HG03571 (cell line): Measurements from ENCODE around the gene APOA4.

Experiments
- ATAC-seq: cut with Tn5 transposase; IDR thresholded peaks from one replicate; pipeline ENCODE4 v1.9.1; 2021; ENCODE audit not compliant: unreplicated experiment

The APOA4 gene

GRCh38 chr11:116823031-116823843 lies at the start of gene APOA4:
TSS of gene APOA4 (minus strand) at chr11:116823304. CDS start at chr11:116823191, 113 bp downstream.
- no peak for ATAC-seq

DNA sequence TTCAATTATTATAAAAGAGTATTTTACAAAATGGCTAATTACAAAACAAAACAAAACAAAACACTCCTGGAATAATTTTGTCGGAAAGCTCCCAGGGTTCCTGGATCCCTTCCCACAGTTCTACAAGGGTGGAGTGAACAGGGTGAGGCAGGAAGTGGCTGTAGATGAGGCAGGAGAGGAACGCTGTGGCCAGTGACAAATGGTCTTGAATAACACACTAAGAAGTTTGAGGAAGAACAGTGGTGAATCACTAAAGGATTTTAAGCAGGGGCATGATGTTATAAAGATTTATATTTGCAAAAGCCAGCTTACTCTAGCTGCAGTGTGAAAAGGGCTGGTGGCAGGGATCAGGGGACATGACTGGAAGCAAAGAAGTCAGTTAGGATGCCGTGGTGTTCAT lies 48.1 kb upstream of the APOA4 start:
- no peak for ATAC-seq

DNA sequence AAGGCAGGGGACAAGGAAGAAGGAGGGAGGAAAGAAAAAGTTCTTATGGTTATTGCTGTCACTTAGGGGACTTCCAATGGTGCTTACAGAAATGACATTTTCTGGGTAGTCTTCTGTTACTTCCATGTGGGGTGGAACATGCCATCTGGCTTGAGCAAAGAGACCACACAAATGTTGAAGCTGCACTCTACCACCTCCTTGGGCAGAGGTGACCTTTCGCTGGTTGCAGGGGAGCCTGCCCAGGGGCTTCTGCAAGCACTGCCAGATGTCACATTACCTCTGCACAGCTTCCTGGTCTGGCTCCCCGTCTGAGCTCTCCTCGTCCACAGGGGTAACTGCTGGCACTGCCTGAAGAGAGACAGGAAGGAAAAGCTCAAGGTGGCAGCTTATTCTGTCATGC lies 47.0 kb upstream of the APOA4 start:
- ATAC-seq, result no peak

DNA sequence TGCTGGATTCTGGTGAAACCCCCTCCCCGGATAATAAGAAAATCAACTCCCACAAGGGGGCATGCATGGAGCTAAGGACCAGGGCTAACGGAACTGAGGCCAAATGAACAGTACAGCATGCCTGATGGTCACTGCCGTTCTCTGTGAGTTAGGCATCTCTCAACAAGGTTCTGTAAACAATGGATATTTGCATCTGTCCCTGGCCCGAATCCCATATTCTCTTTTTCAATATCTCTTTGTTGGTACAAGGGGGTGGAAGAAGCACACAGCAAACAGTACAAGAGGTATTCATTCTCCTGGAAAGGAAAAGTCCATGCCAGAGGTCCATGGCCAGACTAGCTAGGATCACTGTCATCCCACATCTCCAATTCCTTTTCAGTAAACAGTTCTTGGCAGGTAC lies 46.5 kb upstream of the APOA4 start:
- ATAC-seq, result no peak

DNA sequence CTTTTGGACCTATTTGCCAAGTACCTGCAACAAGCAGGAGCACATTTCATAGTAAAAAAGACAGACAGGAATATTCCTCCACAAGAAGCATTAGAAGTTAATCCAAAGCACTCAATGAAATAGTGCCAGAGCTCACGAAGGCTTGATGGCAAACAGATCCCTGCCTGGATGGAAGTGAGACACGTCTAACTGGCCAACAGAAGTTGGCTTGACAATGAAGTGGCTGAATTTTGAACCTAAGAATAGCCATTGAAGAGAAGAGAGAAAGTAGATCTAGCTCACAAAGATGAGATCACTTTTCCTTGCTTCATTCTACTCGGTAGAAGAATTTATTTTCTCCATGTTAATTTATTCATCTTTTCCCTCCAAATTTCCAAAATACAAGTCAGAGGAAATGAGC lies 45.0 kb upstream of the APOA4 start:
- no peak for ATAC-seq

- no peak for ATAC-seq
Measured at GRCh38 chr11:116867619-116868018, 44.5 kb upstream of the APOA4 start.

DNA sequence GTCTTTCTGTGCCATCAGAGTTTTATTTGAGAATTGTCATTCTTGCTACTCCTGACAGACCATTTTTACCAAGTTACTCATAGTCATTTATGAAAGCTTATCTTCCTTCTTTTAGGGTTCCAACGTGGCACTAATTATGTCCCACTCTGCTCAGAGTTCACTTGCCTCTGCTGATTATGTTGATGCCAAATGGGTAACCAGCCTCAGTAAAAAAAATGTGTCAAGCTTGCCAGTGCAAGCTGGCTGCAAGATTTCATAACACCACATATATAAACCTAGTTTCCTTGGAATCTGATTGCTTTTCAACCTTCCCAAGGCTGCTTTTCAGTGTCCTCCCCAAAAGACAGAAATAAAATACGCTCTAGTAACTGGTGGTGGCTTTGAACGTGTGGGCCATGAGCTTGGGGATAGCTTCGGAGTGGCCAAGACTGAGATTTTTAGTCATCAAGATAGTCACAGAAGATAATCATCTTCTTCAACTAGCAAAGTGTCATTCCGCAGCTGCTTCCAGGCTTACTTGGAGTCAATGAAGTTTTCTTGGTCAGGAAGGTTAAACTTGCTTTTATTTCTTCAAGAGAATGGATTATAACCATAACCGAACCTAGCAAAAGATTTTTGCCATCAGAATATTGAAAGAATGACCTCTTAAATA lies 43.8 kb upstream of the APOA4 start:
- ATAC-seq, result no peak

DNA sequence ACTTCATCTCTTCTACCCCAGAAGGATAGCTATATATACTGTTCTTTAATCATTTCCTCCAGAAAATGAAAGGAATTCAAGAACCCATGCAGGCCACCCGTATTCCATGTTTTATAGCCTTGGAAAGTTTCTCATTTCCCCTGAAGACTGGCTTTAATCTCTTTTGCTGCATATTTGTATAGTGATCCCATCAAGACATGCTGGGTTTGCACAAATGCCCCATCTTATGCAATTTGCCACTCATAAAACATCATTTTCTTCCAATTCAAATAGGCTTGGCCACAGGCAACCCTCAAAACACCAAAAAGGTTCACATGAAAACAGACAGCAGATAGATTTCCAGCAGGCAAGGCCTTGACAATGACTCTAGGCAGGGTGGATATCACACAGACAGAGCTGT lies 42.6 kb upstream of the APOA4 start:
- no peak for ATAC-seq

DNA sequence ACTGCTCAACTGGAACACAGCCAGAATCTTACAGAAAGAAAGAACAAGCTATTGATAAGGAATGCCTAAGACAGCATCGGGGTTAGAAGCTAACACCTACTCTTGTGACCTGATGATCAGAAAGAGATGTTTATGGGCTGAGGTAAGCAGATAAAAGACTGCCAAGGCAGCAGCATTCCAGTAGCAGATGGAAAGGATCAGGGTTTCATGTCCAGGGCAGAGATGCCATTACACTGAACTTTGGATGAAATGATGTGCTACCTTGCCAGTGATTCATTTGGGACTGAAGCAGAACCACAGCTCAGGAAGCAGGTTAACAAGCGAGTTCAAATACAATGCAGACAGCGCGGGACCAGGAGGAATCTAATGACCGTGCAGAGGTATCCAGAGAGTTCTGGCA lies 41.4 kb upstream of the APOA4 start:
- ATAC-seq, result no peak

GRCh38 chr11:116862951-116863350 lies 39.8 kb upstream of the APOA4 start:
- no peak for ATAC-seq

- no peak for ATAC-seq
Measured at GRCh38 chr11:116862185-116862584, 39.1 kb upstream of the APOA4 start.

DNA sequence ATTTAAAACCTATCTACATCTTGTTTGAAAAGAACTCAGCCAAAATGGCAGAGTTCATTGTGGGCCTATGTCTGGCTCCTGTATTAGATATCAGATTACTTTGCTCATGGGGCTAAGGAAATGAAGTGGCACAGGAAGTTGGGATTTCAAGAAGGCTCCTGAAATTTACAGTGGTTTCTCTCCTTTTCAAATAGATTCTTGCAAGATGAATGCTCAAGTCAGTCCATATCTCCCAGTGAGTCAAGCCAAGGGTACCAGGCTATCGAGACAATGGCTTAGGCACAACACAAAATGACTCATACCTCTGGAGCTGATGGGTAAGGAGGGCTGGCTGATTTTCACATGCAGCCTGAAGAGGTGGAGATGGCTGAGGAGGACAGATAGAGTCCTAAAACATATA lies 38.4 kb upstream of the APOA4 start:
- no peak for ATAC-seq

DNA sequence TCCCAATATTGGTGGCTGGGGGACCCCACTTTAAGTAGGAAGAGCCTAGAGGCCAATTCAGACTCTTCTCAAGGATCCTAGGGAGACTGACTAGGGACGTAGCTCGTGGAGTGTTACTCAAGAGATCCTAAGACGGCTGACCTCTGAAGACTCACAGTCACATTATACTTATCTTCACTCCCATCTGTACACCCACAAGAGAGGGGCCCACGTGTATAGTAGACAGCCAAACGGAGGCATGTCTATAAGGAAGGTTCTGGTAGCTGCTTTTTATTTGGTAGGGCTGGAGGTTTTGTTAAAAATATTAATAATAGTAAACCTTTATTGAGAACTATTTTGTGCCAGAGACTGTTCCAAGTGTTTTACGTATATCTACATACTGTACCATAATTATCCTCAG lies 37.2 kb upstream of the APOA4 start:
- no peak for ATAC-seq

DNA sequence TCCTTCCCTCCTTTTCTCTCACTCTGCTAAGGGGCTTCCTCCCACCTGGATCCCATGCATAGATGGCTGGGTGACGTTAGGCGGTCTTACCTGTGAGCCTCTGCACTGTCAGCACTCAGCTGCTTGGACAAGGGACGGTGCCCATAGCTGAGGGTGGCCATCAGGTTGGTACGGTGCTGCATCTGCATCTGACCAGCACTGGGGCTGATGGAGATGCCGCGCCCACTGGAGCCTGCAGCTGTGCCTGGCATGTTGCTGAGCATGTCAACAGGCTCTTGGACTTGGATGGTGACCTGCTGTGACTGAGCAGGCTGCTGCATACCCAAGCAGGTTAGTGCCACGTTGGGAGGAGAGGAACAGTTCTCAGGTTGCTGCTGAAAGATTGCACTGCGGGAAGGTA lies 36.1 kb upstream of the APOA4 start:
- ATAC-seq, result no peak

DNA sequence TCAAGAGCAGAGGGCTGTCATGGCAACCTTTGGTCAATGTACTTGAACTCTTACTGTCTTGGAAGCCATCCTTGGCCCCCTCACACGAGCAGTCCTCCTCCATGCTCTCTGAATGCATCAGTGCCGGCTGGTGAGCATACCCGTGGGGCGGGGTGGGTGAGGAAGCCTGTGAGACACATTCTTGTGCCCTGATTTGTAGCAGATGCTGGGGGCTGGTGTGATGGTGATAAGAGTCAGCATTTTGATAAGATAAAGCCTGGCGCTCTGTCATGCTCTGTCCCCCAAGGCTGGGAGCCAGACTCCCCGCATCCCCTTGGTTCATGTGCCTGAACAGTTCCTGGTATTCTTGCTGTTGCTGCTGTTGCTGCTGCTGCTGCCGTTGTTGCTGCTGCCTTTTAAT lies 34.8 kb upstream of the APOA4 start:
- ATAC-seq, result no peak

DNA sequence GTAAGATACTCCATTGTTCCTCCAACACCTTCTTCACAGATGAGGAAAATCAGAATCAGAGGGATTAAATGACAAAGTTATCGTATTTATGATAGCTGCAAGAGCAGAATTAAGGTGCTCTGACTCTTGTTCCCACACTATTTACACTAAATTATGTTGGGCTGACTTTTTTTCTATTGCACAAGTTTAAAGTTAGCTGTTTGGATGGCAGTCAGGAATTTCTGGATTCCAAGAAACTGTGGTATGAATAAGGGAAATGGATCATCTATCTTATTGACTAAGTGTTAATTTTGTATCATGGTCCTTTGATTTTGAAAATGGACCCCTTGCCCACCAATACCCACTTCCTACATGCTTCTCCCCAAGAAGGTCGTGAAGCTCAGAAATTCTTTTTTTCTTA lies 34.2 kb upstream of the APOA4 start:
- no peak for ATAC-seq

DNA sequence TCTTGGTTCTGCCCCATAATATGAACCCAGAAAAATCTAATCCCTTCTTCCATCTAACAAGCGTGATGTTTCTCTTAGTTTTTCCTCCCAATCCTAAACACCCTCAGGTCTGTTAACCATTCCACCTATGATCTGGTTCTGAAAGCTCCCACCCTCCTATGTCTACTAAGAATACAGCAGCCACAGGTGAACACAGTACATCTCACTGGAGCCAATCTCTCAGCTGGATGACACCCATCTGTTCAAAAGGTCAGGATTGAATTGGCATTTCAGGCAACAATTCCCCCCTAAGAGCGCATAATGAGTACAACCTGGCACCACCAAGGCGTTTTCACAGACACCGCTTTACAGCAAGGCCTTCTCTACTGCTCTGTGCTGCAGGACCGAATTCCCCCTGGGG lies 33.3 kb upstream of the APOA4 start:
- no peak for ATAC-seq

DNA sequence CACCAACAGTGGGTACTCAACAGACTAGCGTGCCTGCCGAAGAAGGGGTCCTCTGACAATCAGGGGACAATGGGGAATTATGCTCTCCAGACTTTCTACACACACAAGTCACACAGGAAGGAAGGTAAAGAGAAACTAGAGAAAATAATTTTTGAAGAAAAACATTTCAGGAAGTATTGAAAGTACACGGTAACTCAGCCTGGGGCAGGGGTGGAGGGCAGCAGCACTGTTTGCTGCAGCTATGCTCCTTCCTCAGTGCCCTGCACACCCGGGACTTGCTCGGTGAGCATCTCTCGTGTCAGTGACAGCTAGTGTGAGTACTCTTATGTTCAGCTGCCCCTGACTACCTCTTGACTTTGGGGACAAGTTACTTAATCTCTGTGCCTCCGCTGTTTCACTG lies 32.3 kb upstream of the APOA4 start:
- ATAC-seq, result no peak

- peak; percentile 95 for ATAC-seq
Measured at GRCh38 chr11:116853461-116854073, 30.5 kb upstream of the APOA4 start.

DNA sequence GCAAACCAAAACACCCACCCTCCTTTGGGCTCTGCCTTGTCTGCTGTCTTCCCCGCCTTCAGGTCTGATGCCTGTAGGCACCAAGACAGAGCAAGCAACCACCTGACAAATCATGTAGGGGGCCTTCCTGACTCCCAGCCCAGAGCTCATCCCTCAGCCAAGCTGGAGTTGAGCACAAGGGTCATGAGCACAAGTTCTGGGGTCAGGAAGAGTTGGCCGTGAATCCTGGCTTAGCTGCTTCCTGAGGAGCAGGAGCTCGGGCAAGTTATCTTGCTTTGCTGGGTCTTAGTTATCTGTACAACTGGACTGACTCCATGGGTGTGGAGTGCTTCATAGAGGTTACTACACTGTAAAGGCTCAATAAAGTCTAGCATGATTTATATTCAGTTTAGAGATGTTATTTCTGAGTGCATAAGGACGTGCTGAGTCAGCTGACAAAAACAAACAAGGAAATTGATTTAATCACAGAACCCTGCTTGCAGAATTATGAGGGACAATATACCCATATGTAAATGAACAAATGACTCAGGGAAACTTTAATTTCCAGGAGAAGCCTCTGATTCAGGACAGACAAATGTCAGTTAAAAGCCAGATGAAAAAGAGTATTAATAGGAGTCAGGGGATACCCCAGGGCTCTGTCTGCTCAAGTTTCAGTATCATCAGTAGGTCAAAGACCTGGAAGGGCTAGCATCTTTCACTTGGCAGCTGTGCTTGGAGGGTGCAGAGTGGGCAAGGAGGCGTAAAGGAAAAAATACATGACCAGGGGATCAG lies 29.3 kb upstream of the APOA4 start:
- no peak for ATAC-seq

GRCh38 chr11:116851626-116852025 lies 28.5 kb upstream of the APOA4 start:
- ATAC-seq, result no peak

DNA sequence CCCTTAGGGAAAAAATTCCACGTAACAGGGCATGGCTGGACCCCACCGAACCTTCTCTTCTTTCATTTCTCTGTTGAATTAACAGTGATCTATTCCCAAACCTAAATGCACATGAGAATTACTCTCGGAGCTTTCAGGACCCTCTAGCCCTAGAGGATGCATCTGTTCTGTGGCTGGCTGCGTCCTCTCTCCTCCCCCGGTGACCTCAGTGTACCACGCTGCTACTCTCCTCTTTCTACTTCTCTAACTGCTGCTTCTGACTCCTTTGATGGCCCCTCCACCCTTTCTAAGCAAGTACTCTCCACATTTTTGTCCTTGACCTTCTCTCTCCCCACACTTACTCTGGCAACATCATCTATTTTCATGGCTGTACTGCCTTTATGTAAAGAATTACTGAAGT lies 26.4 kb upstream of the APOA4 start:
- no peak for ATAC-seq
